Memory B cell (primary cell): ENCODE measurements around the gene OLIG3.

ENCODE experiments used
- ATAC-seq: fragments of 150-1000 bp; cut with Tn5 transposase; 2 replicates; pipeline ENCODE4 v1.10.0; 2021; ENCODE audit warnings: low read depth, mild to moderate bottlenecking, moderate library complexity
- DNase-seq, 2 donors: peaks; one replicate each; pipeline ENCODE4 v3.0.0; 2022; ENCODE audit warnings: low spot score in 2 of 2
- H3K27ac Mint-ChIP-seq: one replicate; pipeline ENCODE4 v1.8.0; 2022; ENCODE audit warnings: mild to moderate bottlenecking, moderate library complexity, mixed read lengths
- H3K27me3 Mint-ChIP-seq: one replicate; pipeline ENCODE4 v1.8.0; 2022; ENCODE audit warnings: mixed read lengths
- H3K36me3 Mint-ChIP-seq: one replicate; pipeline ENCODE4 v1.8.0; 2022; ENCODE audit warnings: mild to moderate bottlenecking, mixed read lengths
- H3K4me1 Mint-ChIP-seq: one replicate; pipeline ENCODE4 v1.8.0; 2022; ENCODE audit warnings: mixed read lengths
- H3K4me3 Mint-ChIP-seq: one replicate; pipeline ENCODE4 v1.8.0; 2022; ENCODE audit warnings: mild to moderate bottlenecking, moderate library complexity, mixed read lengths
- H3K9me3 Mint-ChIP-seq: one replicate; pipeline ENCODE4 v1.8.0; 2022; ENCODE audit warnings: mixed read lengths

The OLIG3 gene

GRCh38 chr6:137467211-137467610, 27.0 kb downstream of the OLIG3 start:
- Mint-ChIP-seq H3K36me3 (no peaks in the 10 kb centered on the region), H3K27ac (no peak overlapping the region), H3K27me3 (peaks cover 16% of the 10 kb centered on the region), H3K4me3 (no peak overlapping the region), H3K4me1 (no peaks in the 10 kb centered on the region), H3K9me3 (no peaks in the 10 kb centered on the region)
- DNase-seq (no peak), ATAC-seq (no peak)

- H3K9me3 Mint-ChIP-seq = no peaks in the 10 kb centered on the region
- no peak overlapping the region for H3K27ac Mint-ChIP-seq
Measured at GRCh38 chr6:137465378-137466009, 28.7 kb downstream of the OLIG3 start.

DNA sequence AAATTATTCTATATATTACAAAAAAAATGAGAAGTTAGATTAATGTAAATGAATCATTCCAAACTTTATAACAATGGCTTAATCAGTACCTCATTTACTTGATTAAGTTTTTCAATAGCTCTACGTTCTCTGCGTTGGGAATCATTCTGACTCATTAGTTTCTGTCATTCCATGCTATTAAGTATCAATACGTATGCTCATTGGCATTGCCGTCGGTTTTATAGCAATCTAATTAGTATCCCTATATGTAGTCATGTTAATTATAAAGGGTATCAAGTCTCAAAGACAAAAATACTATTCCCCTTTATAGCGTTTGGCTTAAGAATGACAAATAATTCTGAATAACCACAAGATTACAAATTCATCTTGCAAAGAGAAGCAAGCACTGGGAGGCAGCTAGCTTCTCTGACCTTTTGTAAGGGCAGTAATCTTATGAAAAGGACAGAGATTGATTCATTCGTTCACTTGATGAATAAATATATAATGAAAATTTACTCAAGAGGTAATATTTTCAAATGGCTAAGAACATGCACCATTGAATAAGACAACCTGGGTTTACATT, 41.8 kb downstream of the OLIG3 start:
- Mint-ChIP-seq H3K4me3 (no peak overlapping the region), H3K4me1 (no peaks in the 10 kb centered on the region), H3K9me3 (no peaks in the 10 kb centered on the region), H3K27me3 (no peaks in the 10 kb centered on the region), H3K27ac (no peak overlapping the region), H3K36me3 (no peaks in the 10 kb centered on the region)
- DNase-seq = no peak
- ATAC-seq = no peak

More at GRCh38 chr6:137465378-137466009, 28.7 kb downstream of the OLIG3 start:
- no peak for ATAC-seq
- DNase-seq = no peak
- no peaks in the 10 kb centered on the region for H3K36me3 Mint-ChIP-seq
- H3K4me1 Mint-ChIP-seq = no peaks in the 10 kb centered on the region
- peaks cover 12% of the 10 kb centered on the region for H3K27me3 Mint-ChIP-seq
- no peak overlapping the region for H3K4me3 Mint-ChIP-seq

DNA sequence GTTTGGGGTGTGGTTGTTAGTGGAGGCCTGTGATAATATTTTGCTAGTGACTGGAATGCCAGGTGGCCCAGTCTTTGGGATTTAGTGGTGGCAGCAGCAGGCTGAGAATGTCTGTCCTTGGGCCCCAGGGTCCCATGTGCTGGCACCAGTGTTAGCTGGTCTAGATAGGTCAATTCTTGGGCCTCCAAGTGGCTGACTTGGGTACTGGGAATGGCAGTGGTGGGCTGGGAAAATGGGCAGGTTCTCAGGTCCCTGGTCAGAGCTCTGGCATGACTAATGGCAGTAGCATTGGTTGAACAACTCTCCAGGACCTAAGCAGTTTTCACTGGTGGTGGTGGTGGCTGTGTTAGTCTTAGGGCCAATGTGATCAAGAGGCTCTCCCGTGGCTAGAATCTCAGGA, 50.3 kb downstream of the OLIG3 start:
- ATAC-seq (no peak), DNase-seq (no peak)
- Mint-ChIP-seq H3K36me3 (peaks cover 3% of the 10 kb centered on the region), H3K9me3 (peaks cover 13% of the 10 kb centered on the region), H3K27me3 (no peaks in the 10 kb centered on the region), H3K27ac (no peak overlapping the region), H3K4me3 (no peak overlapping the region), H3K4me1 (peaks cover 3% of the 10 kb centered on the region)
